HepG2 (cell line): ENCODE results near the gene TRIM72. TPM values are rescaled to one million over a fixed set of nuclear protein-coding genes. Genes with fewer than 3 reads are reported as not detected.

Experiments used
- CSRNP1 ChIP-seq: sonication (generic); formaldehyde crosslinking; IDR thresholded peaks from 2 replicates; pipeline ENCODE4 v1.8.1; 2023; ENCODE audit warnings: mild to moderate bottlenecking, missing genetic modification reagents
- DNMT1 ChIP-seq: sonication (generic); formaldehyde crosslinking; IDR thresholded peaks from 2 replicates; pipeline ENCODE4 v1.5.1; 2020; ENCODE audit warnings: mild to moderate bottlenecking, missing genetic modification reagents
- HOXA3 ChIP-seq: sonication (generic); formaldehyde crosslinking; IDR thresholded peaks from 2 replicates; pipeline ENCODE4 v1.5.0; 2020; ENCODE audit warnings: missing genetic modification reagents
- KDM2A ChIP-seq: sonication (generic); formaldehyde crosslinking; IDR thresholded peaks from 2 replicates; pipeline ENCODE4 v1.4.0; 2020; ENCODE audit warnings: low read depth, missing genetic modification reagents, borderline replicate concordance
- PBX2 ChIP-seq: IDR thresholded peaks from 2 replicates; pipeline ENCODE4 v1.6.1; 2016; ENCODE audit warnings: control low read depth
- RARG ChIP-seq: sonication (generic); formaldehyde crosslinking; IDR thresholded peaks from 2 replicates; pipeline ENCODE4 v1.4.0; 2020; ENCODE audit warnings: low read depth, mild to moderate bottlenecking, missing genetic modification reagents
- RNF2 ChIP-seq: fragments of 450-650 bp; conservative IDR thresholded peaks from 2 replicates; pipeline ENCODE4 v1.6.1; 2016; ENCODE audit warnings: low read depth
- SAFB2 ChIP-seq: sonication (generic); formaldehyde crosslinking; IDR thresholded peaks from 2 replicates; pipeline ENCODE4 v1.5.1; 2020; ENCODE audit warnings: missing genetic modification reagents, low read depth, mild to moderate bottlenecking, borderline replicate concordance
- SIX4 ChIP-seq: sonication (generic); formaldehyde crosslinking; IDR thresholded peaks from 2 replicates; pipeline ENCODE4 v1.4.0; 2020; ENCODE audit warnings: missing genetic modification reagents
- TMF1 ChIP-seq: sonication (generic); formaldehyde crosslinking; IDR thresholded peaks from 2 replicates; pipeline ENCODE4 v1.8.1; 2022; ENCODE audit warnings: low read depth, missing genetic modification reagents
- ZMYM2 ChIP-seq: sonication (generic); formaldehyde crosslinking; IDR thresholded peaks from 2 replicates; pipeline ENCODE4 v1.8.0; 2022; ENCODE audit warnings: mild to moderate bottlenecking, missing genetic modification reagents
- ZNF562 ChIP-seq: sonication (generic); formaldehyde crosslinking; IDR thresholded peaks from 2 replicates; pipeline ENCODE4 v1.8.0; 2022; ENCODE audit warnings: missing genetic modification reagents, borderline replicate concordance
- ZNF580 ChIP-seq: IDR thresholded peaks from 2 replicates; pipeline ENCODE4 v1.6.1; 2016; ENCODE audit warnings: low read depth, borderline replicate concordance
- polyA plus RNA-seq, 8 experiments: library from polyadenylated mRNA; depleted of rRNA in 3 of 8; stranded (reverse) in 7 of 8; unstranded in 1 of 8; fragments of >200 nt; fragmentation: Illumina TruSeq in 4 of 8; extraction: Trizol in 4 of 8; gene quantifications; 2 replicates each; pipeline versions ENCODE4 v1.2.1 to v1.2.3, GENCODE V29; 2011 to 2016; ENCODE audit warnings: low read depth in 4 of 8, missing spikeins in 1 of 8, mixed read lengths in 1 of 8; ENCODE audit not compliant: insufficient read depth in 1 of 8
- total RNA-seq, 5 experiments: library from RNA; depleted of rRNA; stranded (reverse); fragments of >200 nt; fragmentation: Illumina TruSeq; extraction: Trizol; gene quantifications; 2 replicates each; pipeline ENCODE4 v1.2.3, GENCODE V29; 2016; ENCODE audit warnings: low read depth in 1 of 5
- TF ChIP-seq, protein P1 (sequence below): sonication (generic); formaldehyde crosslinking; IDR thresholded peaks from 2 replicates; pipeline ENCODE4 v1.4.0; 2020; ENCODE audit warnings: missing genetic modification reagents
- TF ChIP-seq, protein P2 (sequence below): sonication (generic); formaldehyde crosslinking; IDR thresholded peaks from 2 replicates; pipeline ENCODE4; 2020; ENCODE audit warnings: missing genetic modification reagents, mild to moderate bottlenecking, borderline replicate concordance

TRIM72 gene
- total and polyA plus RNA-seq, 2 of the 13 experiments (the other 11 are each of a cell fraction or from before 2014, with no cell fraction given), result not detected

GRCh38 chr16:31201582-31202413 is 12.1 kb upstream of the TRIM72 start (continued):
- TF ChIP-seq DNMT1 (CRISPR knock-in tag) (peak; percentile 17; the same call in 1 of the 2 replicates), ZNF580 (CRISPR knock-in tag) (no peak), ZNF562 (CRISPR knock-in tag) (no peak), CSRNP1 (CRISPR knock-in tag) (peak; percentile 60; the same call in 1 of the 2 replicates), KDM2A (peak; percentile 82), SAFB2 (CRISPR knock-in tag) (0 out of 2 replicates have a peak, but pooled peaks have one; percentile 22), RARG (CRISPR knock-in tag) (no peak), TMF1 (0 out of 2 replicates have a peak, but pooled peaks have one; percentile 61), SIX4 (CRISPR knock-in tag) (no peak), ZMYM2 (no peak), HOXA3 (CRISPR knock-in tag) (peak; percentile 6; the same call in 1 of the 2 replicates), RNF2 (no peak), PBX2 (CRISPR knock-in tag) (no peak)
- TF ChIP-seq, protein P1, sequence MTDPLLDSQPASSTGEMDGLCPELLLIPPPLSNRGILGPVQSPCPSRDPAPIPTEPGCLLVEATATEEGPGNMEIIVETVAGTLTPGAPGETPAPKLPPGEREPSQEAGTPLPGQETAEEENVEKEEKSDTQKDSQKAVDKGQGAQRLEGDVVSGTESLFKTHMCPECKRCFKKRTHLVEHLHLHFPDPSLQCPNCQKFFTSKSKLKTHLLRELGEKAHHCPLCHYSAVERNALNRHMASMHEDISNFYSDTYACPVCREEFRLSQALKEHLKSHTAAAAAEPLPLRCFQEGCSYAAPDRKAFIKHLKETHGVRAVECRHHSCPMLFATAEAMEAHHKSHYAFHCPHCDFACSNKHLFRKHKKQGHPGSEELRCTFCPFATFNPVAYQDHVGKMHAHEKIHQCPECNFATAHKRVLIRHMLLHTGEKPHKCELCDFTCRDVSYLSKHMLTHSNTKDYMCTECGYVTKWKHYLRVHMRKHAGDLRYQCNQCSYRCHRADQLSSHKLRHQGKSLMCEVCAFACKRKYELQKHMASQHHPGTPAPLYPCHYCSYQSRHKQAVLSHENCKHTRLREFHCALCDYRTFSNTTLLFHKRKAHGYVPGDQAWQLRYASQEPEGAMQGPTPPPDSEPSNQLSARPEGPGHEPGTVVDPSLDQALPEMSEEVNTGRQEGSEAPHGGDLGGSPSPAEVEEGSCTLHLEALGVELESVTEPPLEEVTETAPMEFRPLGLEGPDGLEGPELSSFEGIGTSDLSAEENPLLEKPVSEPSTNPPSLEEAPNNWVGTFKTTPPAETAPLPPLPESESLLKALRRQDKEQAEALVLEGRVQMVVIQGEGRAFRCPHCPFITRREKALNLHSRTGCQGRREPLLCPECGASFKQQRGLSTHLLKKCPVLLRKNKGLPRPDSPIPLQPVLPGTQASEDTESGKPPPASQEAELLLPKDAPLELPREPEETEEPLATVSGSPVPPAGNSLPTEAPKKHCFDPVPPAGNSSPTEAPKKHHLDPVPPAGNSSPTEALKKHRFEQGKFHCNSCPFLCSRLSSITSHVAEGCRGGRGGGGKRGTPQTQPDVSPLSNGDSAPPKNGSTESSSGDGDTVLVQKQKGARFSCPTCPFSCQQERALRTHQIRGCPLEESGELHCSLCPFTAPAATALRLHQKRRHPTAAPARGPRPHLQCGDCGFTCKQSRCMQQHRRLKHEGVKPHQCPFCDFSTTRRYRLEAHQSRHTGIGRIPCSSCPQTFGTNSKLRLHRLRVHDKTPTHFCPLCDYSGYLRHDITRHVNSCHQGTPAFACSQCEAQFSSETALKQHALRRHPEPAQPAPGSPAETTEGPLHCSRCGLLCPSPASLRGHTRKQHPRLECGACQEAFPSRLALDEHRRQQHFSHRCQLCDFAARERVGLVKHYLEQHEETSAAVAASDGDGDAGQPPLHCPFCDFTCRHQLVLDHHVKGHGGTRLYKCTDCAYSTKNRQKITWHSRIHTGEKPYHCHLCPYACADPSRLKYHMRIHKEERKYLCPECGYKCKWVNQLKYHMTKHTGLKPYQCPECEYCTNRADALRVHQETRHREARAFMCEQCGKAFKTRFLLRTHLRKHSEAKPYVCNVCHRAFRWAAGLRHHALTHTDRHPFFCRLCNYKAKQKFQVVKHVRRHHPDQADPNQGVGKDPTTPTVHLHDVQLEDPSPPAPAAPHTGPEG (CRISPR knock-in tag), result no peak
- TF ChIP-seq, protein P2, sequence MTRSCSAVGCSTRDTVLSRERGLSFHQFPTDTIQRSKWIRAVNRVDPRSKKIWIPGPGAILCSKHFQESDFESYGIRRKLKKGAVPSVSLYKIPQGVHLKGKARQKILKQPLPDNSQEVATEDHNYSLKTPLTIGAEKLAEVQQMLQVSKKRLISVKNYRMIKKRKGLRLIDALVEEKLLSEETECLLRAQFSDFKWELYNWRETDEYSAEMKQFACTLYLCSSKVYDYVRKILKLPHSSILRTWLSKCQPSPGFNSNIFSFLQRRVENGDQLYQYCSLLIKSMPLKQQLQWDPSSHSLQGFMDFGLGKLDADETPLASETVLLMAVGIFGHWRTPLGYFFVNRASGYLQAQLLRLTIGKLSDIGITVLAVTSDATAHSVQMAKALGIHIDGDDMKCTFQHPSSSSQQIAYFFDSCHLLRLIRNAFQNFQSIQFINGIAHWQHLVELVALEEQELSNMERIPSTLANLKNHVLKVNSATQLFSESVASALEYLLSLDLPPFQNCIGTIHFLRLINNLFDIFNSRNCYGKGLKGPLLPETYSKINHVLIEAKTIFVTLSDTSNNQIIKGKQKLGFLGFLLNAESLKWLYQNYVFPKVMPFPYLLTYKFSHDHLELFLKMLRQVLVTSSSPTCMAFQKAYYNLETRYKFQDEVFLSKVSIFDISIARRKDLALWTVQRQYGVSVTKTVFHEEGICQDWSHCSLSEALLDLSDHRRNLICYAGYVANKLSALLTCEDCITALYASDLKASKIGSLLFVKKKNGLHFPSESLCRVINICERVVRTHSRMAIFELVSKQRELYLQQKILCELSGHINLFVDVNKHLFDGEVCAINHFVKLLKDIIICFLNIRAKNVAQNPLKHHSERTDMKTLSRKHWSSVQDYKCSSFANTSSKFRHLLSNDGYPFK (CRISPR knock-in tag), result peak; percentile 49; the same call in 1 of the 2 replicates
